HG03469 (cell line): Measurements from ENCODE around the gene CD38.

Source experiments
- ATAC-seq: cut with Tn5 transposase; IDR thresholded peaks from one replicate; pipeline ENCODE4 v1.9.1; 2021; ENCODE audit warnings: mild to moderate bottlenecking, moderate library complexity, moderate number of reproducible peaks; ENCODE audit not compliant: unreplicated experiment

Gene CD38

DNA sequence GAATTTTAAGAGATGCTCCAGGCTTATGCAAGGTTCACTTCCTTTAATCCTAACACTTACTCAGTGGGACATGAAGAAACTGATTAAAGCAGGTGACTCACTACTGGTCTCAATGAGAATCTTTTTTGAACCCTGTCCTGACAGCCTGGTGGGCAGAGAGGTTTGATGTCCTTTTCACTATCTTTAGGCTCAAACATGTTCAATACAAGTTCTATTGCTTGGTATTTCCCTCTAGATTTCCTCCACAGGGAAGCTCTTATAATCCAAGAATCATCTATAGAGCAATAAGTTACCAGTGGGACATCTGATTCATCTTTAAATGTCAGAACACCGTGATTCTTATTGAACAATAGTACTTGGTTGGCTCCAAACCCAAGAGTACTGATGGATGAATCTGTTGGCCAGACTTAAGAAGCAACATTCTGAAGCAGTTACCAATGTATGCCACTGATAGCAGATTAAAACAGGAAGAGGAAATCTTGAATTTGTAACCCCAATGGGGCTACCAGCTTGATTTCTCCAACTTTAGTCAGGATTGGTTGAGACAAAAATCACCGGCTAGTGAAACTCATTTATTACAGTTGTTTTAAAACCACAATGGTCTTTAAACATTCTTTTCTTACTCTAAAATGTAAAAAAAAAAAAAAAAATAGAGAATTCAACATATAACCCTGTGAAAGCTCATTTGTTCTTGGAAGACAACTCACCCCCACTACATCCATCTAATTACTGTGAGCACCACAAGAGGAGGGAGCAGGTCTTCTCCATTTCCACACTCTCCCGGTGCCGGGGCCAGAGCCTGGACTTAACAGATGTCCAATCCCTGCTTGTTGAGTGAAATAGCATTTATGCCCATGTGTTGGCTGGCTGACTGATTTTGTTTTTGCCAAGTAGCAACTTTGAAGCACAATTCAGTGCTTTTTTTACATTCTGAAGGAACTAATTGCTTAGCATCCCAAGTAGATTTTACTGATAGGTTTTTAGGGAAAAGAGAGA, 117.1 kb downstream of the CD38 start:
- ATAC-seq: no peak

DNA sequence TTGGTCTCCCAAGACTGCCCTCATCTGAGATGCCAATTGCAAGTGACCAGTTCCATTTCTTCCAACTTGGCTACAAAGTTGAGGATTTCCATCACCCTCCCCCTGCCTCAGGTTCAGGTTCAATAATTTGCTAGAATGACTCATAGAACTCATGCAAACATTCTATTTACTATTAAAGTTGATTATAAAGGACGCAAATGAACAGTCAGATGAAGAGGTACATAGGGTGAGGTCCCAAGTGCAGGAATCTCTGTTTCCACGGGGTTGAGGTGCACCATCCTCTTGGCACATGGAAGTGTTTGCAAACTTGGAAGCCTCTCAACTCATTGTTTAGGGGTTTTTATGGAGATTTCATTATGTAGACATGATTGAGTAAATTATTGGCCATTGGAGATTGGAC, 119.4 kb downstream of the CD38 start:
- no peak for ATAC-seq

DNA sequence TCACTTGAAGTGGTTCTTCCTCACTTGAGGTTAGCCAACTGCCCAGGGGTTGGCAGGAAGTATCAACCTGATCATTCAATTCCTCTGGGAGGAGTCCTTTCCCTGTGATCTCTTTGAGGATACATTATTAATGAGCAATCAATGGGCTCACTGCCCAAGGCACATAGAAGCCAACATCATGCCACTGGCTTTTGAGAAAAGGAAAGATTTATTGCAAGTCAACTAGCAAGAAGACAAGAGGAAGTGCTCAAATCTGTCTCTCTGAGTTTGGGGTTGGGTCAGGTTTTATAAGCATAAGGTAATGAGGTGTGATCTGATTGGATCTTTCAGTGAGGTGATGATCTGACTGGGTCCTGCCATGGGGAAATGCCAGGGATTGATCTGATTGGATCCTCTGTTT, 120.8 kb downstream of the CD38 start:
- ATAC-seq: no peak

DNA sequence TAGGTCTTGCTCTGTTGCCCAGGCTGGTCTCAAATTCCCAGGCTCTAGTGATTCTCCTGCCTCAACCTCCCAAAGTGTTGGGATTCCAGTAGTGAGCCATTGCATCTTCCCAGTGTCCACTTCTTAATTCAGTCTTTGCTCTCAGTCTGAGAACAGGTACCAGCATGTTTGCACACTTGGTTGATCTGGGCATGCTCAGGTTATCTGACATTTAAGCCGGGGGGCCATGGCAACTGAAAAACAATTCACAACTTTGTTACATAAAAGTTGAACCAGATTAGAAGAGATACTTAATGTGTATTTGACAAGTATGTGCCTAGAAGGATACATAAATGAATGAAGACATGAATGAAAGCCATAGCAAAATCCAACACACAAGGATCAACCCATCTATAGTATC, 121.4 kb downstream of the CD38 start:
- no peak for ATAC-seq

DNA sequence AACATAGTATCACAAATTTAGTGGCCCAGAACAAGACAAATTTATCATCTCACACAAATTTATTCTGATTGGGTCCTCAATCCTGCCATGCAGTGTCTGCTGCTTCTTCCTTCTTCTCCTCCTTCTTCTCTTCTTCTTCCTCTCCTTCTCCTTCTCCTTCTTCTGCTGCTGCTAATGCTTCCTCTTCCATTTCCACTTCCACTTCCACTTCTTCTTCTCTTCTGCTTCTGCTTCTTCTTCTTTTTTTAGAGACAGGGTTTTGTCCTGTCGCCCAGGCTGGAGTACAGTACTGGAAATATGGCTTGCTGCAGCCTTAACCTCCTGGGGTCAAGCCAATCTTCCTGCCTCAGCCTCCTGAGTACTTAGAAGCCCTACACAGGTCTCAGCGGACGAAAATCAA, 122.9 kb downstream of the CD38 start:
- no peak for ATAC-seq

DNA sequence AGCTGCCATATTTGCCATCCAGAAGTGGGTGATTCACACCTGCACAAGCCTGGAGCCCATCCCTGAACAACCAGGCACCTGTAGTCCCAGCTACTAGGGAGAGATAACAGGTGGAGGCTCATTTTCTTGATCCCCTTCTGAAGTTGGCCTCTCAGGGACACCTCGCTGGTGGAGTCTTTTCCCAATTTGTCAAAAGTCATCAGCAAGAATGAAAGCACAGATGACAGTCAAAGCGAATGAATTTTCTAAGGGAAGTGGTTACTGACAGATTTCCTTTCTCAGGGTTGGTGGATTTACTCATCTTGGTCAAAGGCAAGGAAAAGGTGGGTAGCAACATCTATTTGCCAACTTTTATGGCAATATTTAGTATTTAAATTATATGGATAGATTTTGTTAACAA, 123.9 kb downstream of the CD38 start:
- ATAC-seq: no peak

DNA sequence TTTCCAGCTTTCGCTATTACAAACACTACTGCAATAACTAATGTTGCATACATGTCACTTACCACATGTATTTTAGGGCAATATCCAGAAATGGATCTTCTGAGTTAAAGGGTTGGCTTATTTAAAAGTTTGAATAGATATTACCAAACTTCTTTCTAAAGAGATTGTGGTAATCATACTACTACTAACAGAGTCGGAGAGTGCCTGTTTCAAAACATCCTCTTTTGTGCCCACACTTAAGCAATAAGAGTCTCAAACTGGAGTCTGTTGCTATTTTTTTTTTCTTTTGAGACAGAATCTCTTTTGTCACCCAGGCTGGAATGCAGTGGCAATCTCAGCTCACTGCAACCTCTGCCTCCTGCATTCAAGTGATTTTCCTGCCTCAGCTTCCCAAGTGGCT, 124.6 kb downstream of the CD38 start:
- ATAC-seq: no peak
